GM23338 (cell line): ENCODE results near the gene RPH3AL. TPM values are rescaled to one million over a fixed set of nuclear protein-coding genes. Genes with fewer than 3 reads are reported as not detected.

Experiments
- CREB1 ChIP-seq: fragments of 250-450 bp; sonication (Bioruptor Pico); IDR thresholded peaks from 2 replicates; pipeline ENCODE4 v1.5.0; 2020; ENCODE audit warnings: low read depth, mild to moderate bottlenecking, moderate library complexity
- EZH2phosphoT487 ChIP-seq: fragments of 200-600 bp; sonication (generic); IDR thresholded peaks from one replicate; pipeline ENCODE4 v1.8.1; 2018; ENCODE audit warnings: antibody characterized with exemption; ENCODE audit not compliant: unreplicated experiment
- JUNB ChIP-seq: IDR thresholded peaks from one replicate; pipeline ENCODE4 v1.6.1; 2016; ENCODE audit warnings: antibody characterized with exemption; ENCODE audit not compliant: unreplicated experiment
- NANOG ChIP-seq: IDR thresholded peaks from 2 replicates; pipeline ENCODE4 v1.6.1; 2016; ENCODE audit warnings: antibody characterized with exemption, borderline replicate concordance
- ZNF114 ChIP-seq: fragments of 250-450 bp; sonication (Bioruptor Pico); IDR thresholded peaks from 2 replicates; pipeline ENCODE4 v1.5.0; 2020; ENCODE audit warnings: mild to moderate bottlenecking, moderate library complexity
- ZNF331 ChIP-seq: fragments of 250-450 bp; sonication (Bioruptor Pico); IDR thresholded peaks from 2 replicates; pipeline ENCODE4 v1.5.0; 2020; ENCODE audit warnings: low read depth, mild to moderate bottlenecking, moderate library complexity
- ZNF462 ChIP-seq: fragments of 250-450 bp; sonication (Bioruptor Pico); IDR thresholded peaks from 2 replicates; pipeline ENCODE4 v1.5.0; 2020; ENCODE audit warnings: mild to moderate bottlenecking, moderate library complexity
- polyA plus RNA-seq: library from polyadenylated mRNA; unstranded; fragments of >200 nt; fragmentation: Nextera tagmentation; extraction: Ambion mirVana; gene quantifications from 2 replicates; pipeline ENCODE4 v1.2.1, GENCODE V29; 2016
- total RNA-seq: library from RNA; depleted of rRNA; stranded (reverse); fragments of >200 nt; shearing (Covaris generic); gene quantifications from 2 replicates; pipeline ENCODE4 v1.2.3, GENCODE V29; 2014
- TF ChIP-seq, protein P1 (sequence below): IDR thresholded peaks from one replicate; pipeline ENCODE4 v1.6.1; 2018; ENCODE audit warnings: antibody characterized with exemption; ENCODE audit not compliant: unreplicated experiment
- TF ChIP-seq, protein P2 (sequence below), 2 experiments: fragments of 200-600 bp in 1 of 2; sonication (generic) in 1 of 2; conservative IDR thresholded peaks; 2 replicates each; pipeline versions ENCODE4 v1.5.1 to v1.6.1; 2016 to 2017; ENCODE audit warnings: antibody characterized with exemption in 2 of 2, low read depth in 2 of 2, mild to moderate bottlenecking in 2 of 2, moderate library complexity in 1 of 2

The RPH3AL gene
- total and polyA plus RNA-seq, 2 experiments from 2014 or later = 2.7 to 6.3 TPM

- TF ChIP-seq ZNF462 (CRISPR knock-in tag) = no peak
- no peak for TF ChIP-seq ZNF331
- TF ChIP-seq, protein P1, sequence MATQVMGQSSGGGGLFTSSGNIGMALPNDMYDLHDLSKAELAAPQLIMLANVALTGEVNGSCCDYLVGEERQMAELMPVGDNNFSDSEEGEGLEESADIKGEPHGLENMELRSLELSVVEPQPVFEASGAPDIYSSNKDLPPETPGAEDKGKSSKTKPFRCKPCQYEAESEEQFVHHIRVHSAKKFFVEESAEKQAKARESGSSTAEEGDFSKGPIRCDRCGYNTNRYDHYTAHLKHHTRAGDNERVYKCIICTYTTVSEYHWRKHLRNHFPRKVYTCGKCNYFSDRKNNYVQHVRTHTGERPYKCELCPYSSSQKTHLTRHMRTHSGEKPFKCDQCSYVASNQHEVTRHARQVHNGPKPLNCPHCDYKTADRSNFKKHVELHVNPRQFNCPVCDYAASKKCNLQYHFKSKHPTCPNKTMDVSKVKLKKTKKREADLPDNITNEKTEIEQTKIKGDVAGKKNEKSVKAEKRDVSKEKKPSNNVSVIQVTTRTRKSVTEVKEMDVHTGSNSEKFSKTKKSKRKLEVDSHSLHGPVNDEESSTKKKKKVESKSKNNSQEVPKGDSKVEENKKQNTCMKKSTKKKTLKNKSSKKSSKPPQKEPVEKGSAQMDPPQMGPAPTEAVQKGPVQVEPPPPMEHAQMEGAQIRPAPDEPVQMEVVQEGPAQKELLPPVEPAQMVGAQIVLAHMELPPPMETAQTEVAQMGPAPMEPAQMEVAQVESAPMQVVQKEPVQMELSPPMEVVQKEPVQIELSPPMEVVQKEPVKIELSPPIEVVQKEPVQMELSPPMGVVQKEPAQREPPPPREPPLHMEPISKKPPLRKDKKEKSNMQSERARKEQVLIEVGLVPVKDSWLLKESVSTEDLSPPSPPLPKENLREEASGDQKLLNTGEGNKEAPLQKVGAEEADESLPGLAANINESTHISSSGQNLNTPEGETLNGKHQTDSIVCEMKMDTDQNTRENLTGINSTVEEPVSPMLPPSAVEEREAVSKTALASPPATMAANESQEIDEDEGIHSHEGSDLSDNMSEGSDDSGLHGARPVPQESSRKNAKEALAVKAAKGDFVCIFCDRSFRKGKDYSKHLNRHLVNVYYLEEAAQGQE = no peak
- TF ChIP-seq, protein P2, sequence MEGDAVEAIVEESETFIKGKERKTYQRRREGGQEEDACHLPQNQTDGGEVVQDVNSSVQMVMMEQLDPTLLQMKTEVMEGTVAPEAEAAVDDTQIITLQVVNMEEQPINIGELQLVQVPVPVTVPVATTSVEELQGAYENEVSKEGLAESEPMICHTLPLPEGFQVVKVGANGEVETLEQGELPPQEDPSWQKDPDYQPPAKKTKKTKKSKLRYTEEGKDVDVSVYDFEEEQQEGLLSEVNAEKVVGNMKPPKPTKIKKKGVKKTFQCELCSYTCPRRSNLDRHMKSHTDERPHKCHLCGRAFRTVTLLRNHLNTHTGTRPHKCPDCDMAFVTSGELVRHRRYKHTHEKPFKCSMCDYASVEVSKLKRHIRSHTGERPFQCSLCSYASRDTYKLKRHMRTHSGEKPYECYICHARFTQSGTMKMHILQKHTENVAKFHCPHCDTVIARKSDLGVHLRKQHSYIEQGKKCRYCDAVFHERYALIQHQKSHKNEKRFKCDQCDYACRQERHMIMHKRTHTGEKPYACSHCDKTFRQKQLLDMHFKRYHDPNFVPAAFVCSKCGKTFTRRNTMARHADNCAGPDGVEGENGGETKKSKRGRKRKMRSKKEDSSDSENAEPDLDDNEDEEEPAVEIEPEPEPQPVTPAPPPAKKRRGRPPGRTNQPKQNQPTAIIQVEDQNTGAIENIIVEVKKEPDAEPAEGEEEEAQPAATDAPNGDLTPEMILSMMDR (conservative IDR thresholded peaks at IDR 0.05; ENCODE audit: low read depth in 2 of 2) = no peak
- no peak for TF ChIP-seq NANOG
- no peak for TF ChIP-seq ZNF114 (CRISPR knock-in tag)
- no peak for TF ChIP-seq EZH2phosphoT487
- TF ChIP-seq JUNB = no peak
- no peak for TF ChIP-seq CREB1
Observed at GRCh38 chr17:299546-299945, 53.1 kb downstream of the RPH3AL start (continued).
